ENCODE measurements around the gene TSHZ2. TPM values are rescaled to one million over a fixed set of nuclear protein-coding genes. Genes with fewer than 3 reads are reported as not detected.

Gene TSHZ2
- total RNA-seq, 3 donors from 2014 or later: 31.7 to 106 (median 59.6) TPM

DNA sequence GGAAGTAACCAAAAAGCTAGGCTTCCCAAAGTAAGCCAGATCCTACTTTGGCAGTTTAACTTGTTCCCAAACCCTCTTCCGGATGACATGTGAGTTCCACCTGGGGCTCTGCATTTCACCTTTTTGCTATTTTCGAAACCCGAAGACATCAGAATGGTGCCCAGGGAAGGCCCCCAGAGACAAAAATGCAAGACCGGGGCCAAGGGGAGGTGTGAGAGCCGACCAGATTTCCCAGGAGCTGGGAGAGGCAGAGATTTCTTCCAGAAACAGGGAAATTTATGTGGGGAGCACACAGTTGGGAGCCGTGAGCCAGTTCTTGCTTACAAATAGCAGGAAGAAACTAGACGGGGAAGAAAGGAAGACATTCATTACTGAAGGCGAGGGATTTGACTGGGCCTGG, 411.8 kb downstream of the TSHZ2 start:
- intact Hi-C loops (cut with DNase I; ENCODE audit: low total_unique reads): no loop called here
- no peaks in the 10 kb centered on the region for H3K36me3 ChIP-seq
- H3K9me3 ChIP-seq: no peaks in the 10 kb centered on the region
- H3K4me3 ChIP-seq: no peak overlapping the region
- TF ChIP-seq POLR2A (IDR thresholded peaks at IDR 0.05): no peak
- TF ChIP-seq POLR2AphosphoS5 (IDR thresholded peaks at IDR 0.05): no peak
- no peak for TF ChIP-seq CTCF (IDR thresholded peaks at IDR 0.05)
- H3K4me1 ChIP-seq: no peaks in the 10 kb centered on the region
- no peak for DNase-seq (ENCODE audit: low spot score in 2 of 2)
- H3K27me3 ChIP-seq: no peaks in the 10 kb centered on the region
- H3K27ac ChIP-seq: no peak overlapping the region

- Histone ChIP-seq H3K27me3 (no peaks in the 10 kb centered on the region), H3K27ac (no peak overlapping the region), H3K4me1 (no peaks in the 10 kb centered on the region), H3K36me3 (no peaks in the 10 kb centered on the region), H3K4me3 (no peak overlapping the region), H3K9me3 (no peaks in the 10 kb centered on the region)
- no peak for TF ChIP-seq POLR2A (IDR thresholded peaks at IDR 0.05)
- no peak for TF ChIP-seq CTCF (IDR thresholded peaks at IDR 0.05)
- TF ChIP-seq POLR2AphosphoS5 (IDR thresholded peaks at IDR 0.05): no peak
- no peak for DNase-seq (ENCODE audit: low spot score in 2 of 2)
- intact Hi-C loops (cut with DNase I; ENCODE audit: low total_unique reads): no loop called here
These were observed 412.2 kb downstream of the TSHZ2 start for GRCh38 chr20:53384392-53384791.

DNA sequence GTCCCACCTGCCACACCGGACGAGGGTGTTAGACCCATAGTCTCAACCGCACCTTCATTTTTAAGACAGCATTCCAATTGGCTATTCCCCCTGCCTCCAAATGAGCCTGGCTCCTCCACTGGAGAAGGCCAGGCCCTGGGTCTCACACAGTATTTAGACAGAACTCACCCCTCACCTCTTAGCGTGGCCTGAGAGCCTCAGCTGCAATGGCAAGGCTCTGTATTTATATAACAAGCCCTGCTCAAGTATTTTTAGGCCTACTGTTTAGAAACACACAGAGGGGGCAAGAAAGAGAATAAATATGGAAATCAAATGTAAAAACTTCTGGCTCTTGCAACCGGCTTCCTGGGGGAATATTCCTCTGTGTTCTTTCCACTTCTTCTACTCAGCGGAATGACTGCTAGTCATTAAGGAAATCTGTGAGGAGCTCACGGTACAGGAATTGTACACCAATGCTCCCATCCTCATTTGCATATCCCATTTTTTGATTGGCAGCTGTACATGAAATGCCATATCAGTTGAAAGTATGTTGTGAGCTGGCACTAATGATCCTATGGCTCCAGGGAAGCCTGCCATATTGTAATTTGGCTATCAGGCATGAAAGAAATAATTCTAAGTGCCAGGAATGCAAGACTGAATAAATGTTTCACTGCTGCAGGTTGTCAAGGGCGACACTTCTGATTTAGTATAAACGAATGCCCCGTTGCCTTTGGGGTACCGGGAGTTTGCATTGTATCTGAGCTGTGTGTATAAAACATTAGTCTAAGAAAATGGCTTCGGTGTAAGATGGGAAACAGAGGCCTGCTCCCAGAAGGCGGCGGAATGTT, 414.0 kb downstream of the TSHZ2 start:
- Histone ChIP-seq H3K9me3 (no peaks in the 10 kb centered on the region), H3K4me1 (no peaks in the 10 kb centered on the region), H3K27ac (no peak overlapping the region), H3K27me3 (no peaks in the 10 kb centered on the region), H3K36me3 (no peaks in the 10 kb centered on the region), H3K4me3 (no peak overlapping the region)
- intact Hi-C loops (cut with DNase I; ENCODE audit: low total_unique reads): no loop called here
- no peak for DNase-seq (ENCODE audit: low spot score in 2 of 2)
- TF ChIP-seq POLR2AphosphoS5 (IDR thresholded peaks at IDR 0.05): no peak
- TF ChIP-seq POLR2A (IDR thresholded peaks at IDR 0.05): no peak
- no peak for TF ChIP-seq CTCF (IDR thresholded peaks at IDR 0.05)

- H3K27me3 ChIP-seq: no peaks in the 10 kb centered on the region
- intact Hi-C loops (cut with DNase I; ENCODE audit: low total_unique reads): no loop called here
- H3K27ac ChIP-seq: no peak overlapping the region
- H3K4me3 ChIP-seq: no peak overlapping the region
- no peaks in the 10 kb centered on the region for H3K4me1 ChIP-seq
- TF ChIP-seq POLR2A (IDR thresholded peaks at IDR 0.05): no peak
- TF ChIP-seq CTCF (IDR thresholded peaks at IDR 0.05): no peak
- TF ChIP-seq POLR2AphosphoS5 (IDR thresholded peaks at IDR 0.05): no peak
- no peaks in the 10 kb centered on the region for H3K9me3 ChIP-seq
- DNase-seq (ENCODE audit: low spot score in 2 of 2): no peak
- no peaks in the 10 kb centered on the region for H3K36me3 ChIP-seq
These were observed 416.0 kb downstream of the TSHZ2 start for GRCh38 chr20:53387983-53388675.

Data from breast epithelium (tissue), 4 donors.